ENCODE measurements around the gene DCDC1.

DCDC1 gene

DNA sequence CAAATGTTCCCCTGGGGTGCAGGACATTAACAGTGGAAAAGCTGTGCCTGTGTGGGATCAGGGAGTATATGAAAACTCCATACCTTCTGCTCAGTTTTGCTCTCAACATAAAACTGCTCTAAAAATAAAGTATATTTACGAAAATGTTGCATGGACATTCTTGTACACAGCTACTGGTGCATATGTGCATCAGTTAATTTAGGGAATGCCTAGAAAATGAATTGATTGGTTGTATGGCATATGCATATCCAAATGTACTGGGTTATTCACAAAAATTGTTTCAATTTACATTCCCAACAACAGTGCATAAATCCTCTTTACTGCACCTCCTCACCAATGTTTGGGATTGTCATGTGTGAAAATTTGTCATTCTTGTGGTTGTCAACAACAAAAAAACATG lies 532.3 kb downstream of the DCDC1 start:
- TF ChIP-seq SIN3A (IDR thresholded peaks at IDR 0.05; ENCODE audit: borderline replicate concordance, insufficient read depth, low read length), result no peak
- TF ChIP-seq TAF1 (IDR thresholded peaks at IDR 0.05; ENCODE audit: borderline replicate concordance, insufficient read depth, low read length), result no peak
- no peak for TF ChIP-seq FOXP2 (optimal IDR thresholded peaks at IDR 0.05; ENCODE audit: borderline replicate concordance, extremely low read depth, extremely low read length, insufficient read depth)
- no peak for TF ChIP-seq POLR2AphosphoS5 (IDR thresholded peaks at IDR 0.05; ENCODE audit: low read depth, low read length)
- TF ChIP-seq, protein P1, sequence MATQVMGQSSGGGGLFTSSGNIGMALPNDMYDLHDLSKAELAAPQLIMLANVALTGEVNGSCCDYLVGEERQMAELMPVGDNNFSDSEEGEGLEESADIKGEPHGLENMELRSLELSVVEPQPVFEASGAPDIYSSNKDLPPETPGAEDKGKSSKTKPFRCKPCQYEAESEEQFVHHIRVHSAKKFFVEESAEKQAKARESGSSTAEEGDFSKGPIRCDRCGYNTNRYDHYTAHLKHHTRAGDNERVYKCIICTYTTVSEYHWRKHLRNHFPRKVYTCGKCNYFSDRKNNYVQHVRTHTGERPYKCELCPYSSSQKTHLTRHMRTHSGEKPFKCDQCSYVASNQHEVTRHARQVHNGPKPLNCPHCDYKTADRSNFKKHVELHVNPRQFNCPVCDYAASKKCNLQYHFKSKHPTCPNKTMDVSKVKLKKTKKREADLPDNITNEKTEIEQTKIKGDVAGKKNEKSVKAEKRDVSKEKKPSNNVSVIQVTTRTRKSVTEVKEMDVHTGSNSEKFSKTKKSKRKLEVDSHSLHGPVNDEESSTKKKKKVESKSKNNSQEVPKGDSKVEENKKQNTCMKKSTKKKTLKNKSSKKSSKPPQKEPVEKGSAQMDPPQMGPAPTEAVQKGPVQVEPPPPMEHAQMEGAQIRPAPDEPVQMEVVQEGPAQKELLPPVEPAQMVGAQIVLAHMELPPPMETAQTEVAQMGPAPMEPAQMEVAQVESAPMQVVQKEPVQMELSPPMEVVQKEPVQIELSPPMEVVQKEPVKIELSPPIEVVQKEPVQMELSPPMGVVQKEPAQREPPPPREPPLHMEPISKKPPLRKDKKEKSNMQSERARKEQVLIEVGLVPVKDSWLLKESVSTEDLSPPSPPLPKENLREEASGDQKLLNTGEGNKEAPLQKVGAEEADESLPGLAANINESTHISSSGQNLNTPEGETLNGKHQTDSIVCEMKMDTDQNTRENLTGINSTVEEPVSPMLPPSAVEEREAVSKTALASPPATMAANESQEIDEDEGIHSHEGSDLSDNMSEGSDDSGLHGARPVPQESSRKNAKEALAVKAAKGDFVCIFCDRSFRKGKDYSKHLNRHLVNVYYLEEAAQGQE (IDR thresholded peaks at IDR 0.05; ENCODE audit: insufficient read depth in 1 of 2, low read depth in 2 of 2, low read length in 2 of 2), result no peak

DNA sequence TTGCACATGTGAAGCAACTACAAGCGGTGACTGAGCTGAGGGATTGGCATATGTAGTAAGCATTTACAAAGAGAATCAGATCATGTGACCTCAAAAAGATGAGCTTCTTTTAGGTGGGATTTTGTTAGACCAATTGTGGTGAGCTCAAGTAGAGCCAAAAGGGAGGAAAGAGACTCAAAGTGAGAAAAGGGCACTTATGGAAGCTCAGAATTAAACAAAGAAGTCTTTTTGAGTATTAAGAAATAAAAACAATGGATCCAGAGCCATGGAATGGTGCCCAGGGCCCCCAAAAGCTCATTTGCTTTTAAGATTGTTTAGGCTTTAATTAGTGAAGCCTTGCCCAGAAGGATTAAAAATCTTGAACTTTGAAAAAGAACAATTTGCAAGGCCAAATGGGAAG lies 536.7 kb downstream of the DCDC1 start:
- TF ChIP-seq FOXP2 (optimal IDR thresholded peaks at IDR 0.05; ENCODE audit: borderline replicate concordance, extremely low read depth, extremely low read length, insufficient read depth) (no peak), POLR2AphosphoS5 (IDR thresholded peaks at IDR 0.05; ENCODE audit: low read depth, low read length) (no peak), TAF1 (IDR thresholded peaks at IDR 0.05; ENCODE audit: borderline replicate concordance, insufficient read depth, low read length) (no peak), SIN3A (IDR thresholded peaks at IDR 0.05; ENCODE audit: borderline replicate concordance, insufficient read depth, low read length) (no peak)
- TF ChIP-seq, protein P1 (IDR thresholded peaks at IDR 0.05; ENCODE audit: insufficient read depth in 1 of 2, low read depth in 2 of 2, low read length in 2 of 2), result no peak

DNA sequence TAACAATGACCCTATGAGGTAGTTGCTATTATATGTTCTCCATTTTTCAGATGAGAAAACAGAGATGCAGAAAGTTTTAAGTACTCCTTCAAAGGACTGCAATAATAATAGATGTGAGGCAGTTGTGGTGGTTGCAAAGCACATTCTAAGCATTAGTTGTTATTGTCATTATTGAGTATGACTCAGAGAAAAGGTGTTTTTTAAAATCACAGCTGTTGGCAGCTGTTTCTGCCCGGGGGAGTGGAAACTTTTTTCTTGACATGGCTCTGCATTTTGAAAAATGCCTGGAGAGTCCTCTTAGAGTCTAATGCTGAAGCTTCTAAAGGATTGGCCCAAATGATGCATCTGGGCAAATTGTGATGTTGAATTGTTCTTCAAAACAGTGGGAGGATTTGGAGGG lies 538.9 kb downstream of the DCDC1 start:
- no peak for TF ChIP-seq FOXP2 (optimal IDR thresholded peaks at IDR 0.05; ENCODE audit: borderline replicate concordance, extremely low read depth, extremely low read length, insufficient read depth)
- no peak for TF ChIP-seq POLR2AphosphoS5 (IDR thresholded peaks at IDR 0.05; ENCODE audit: low read depth, low read length)
- TF ChIP-seq TAF1 (IDR thresholded peaks at IDR 0.05; ENCODE audit: borderline replicate concordance, insufficient read depth, low read length), result no peak
- TF ChIP-seq SIN3A (IDR thresholded peaks at IDR 0.05; ENCODE audit: borderline replicate concordance, insufficient read depth, low read length), result no peak
- TF ChIP-seq, protein P1 (IDR thresholded peaks at IDR 0.05; ENCODE audit: insufficient read depth in 1 of 2, low read depth in 2 of 2, low read length in 2 of 2), result no peak

DNA sequence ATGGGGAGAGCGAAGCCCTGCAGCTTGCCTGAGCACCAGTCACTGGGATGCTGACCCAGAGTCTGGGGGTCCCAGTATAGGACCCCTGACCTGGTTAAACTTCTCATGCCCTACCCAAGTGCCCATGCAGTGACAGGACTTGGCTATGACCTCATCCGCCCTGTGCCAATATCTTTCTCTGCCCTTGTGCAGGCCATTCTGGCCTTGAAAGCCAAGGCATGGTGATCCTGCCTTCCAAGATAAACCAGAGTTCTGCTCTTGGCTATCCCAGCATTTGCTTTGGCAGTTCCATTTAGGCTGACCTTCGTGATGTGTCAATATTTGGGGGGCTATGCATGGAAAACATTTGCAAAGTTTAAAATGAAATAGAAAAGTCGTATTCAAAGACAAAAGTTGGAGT lies 542.6 kb downstream of the DCDC1 start:
- TF ChIP-seq TAF1 (IDR thresholded peaks at IDR 0.05; ENCODE audit: borderline replicate concordance, insufficient read depth, low read length) (no peak), FOXP2 (optimal IDR thresholded peaks at IDR 0.05; ENCODE audit: borderline replicate concordance, extremely low read depth, extremely low read length, insufficient read depth) (no peak), SIN3A (IDR thresholded peaks at IDR 0.05; ENCODE audit: borderline replicate concordance, insufficient read depth, low read length) (no peak), POLR2AphosphoS5 (IDR thresholded peaks at IDR 0.05; ENCODE audit: low read depth, low read length) (no peak)
- TF ChIP-seq, protein P1 (IDR thresholded peaks at IDR 0.05; ENCODE audit: insufficient read depth in 1 of 2, low read depth in 2 of 2, low read length in 2 of 2), result no peak

DNA sequence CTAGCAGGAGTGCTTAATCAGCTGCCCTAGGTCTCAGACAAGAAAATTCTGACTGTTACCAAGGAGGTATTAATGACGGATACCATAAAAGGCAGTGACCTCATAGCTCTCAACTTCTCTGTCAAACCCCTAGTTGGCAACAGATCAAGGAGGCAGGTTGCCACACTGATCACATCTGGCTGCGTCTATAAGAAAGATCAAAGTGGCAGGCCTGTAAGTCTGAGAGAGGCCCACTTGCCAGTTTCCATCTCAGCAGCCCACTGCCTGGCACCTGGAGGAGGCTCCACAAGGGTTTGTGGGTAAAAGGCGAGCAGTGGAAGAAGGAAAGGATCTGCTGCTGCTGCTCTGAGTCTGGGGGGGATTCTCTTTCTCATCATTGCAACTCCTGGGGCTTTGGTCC lies 543.8 kb downstream of the DCDC1 start:
- no peak for TF ChIP-seq TAF1 (IDR thresholded peaks at IDR 0.05; ENCODE audit: borderline replicate concordance, insufficient read depth, low read length)
- no peak for TF ChIP-seq SIN3A (IDR thresholded peaks at IDR 0.05; ENCODE audit: borderline replicate concordance, insufficient read depth, low read length)
- TF ChIP-seq FOXP2 (optimal IDR thresholded peaks at IDR 0.05; ENCODE audit: borderline replicate concordance, extremely low read depth, extremely low read length, insufficient read depth), result no peak
- TF ChIP-seq POLR2AphosphoS5 (IDR thresholded peaks at IDR 0.05; ENCODE audit: low read depth, low read length), result no peak
- TF ChIP-seq, protein P1 (IDR thresholded peaks at IDR 0.05; ENCODE audit: insufficient read depth in 1 of 2, low read depth in 2 of 2, low read length in 2 of 2), result no peak

Measured in PFSK-1 (cell line).